ENCODE results near the gene PAPPA2.

PAPPA2 gene

DNA sequence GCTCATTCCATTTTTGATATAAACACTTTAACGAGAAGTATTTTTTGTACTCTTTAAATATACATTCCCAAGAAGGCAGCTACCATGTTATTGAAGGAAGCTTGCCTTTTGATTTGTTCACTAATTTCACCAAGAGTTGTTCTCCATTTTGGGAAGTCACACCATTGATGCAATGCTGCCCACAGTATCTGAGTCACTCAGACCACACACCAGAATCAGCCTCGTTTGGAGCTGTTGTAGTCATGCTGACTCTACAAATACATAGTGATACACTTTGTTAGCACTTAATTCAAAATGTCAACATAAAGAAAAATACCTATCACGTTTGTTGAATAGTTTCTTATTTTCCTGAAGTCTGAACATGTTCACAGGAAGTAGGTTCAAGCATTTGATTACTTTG lies 78.7 kb downstream of the PAPPA2 start:
- H3K27me3 ChIP-seq (replicated peaks; ENCODE audit: control insufficient read depth, insufficient read depth, low read length), result no peaks in the 10 kb centered on the region
- TF ChIP-seq, protein P1, sequence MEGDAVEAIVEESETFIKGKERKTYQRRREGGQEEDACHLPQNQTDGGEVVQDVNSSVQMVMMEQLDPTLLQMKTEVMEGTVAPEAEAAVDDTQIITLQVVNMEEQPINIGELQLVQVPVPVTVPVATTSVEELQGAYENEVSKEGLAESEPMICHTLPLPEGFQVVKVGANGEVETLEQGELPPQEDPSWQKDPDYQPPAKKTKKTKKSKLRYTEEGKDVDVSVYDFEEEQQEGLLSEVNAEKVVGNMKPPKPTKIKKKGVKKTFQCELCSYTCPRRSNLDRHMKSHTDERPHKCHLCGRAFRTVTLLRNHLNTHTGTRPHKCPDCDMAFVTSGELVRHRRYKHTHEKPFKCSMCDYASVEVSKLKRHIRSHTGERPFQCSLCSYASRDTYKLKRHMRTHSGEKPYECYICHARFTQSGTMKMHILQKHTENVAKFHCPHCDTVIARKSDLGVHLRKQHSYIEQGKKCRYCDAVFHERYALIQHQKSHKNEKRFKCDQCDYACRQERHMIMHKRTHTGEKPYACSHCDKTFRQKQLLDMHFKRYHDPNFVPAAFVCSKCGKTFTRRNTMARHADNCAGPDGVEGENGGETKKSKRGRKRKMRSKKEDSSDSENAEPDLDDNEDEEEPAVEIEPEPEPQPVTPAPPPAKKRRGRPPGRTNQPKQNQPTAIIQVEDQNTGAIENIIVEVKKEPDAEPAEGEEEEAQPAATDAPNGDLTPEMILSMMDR (IDR thresholded peaks at IDR 0.05; ENCODE audit: insufficient read depth, low read length, poor library complexity, severe bottlenecking), result no peak
- no peaks in the 10 kb centered on the region for H3K36me3 ChIP-seq (ENCODE audit: control insufficient read depth, insufficient read depth, low read length)
- H3K4me3 ChIP-seq (replicated peaks; ENCODE audit: low read depth, low read length), result no peak overlapping the region
- DNase-seq (ENCODE audit: extremely low read depth, insufficient read length), result no peak

GRCh38 chr1:176542352-176542751 lies 79.4 kb downstream of the PAPPA2 start:
- TF ChIP-seq, protein P1 (IDR thresholded peaks at IDR 0.05; ENCODE audit: insufficient read depth, low read length, poor library complexity, severe bottlenecking), result no peak

DNA sequence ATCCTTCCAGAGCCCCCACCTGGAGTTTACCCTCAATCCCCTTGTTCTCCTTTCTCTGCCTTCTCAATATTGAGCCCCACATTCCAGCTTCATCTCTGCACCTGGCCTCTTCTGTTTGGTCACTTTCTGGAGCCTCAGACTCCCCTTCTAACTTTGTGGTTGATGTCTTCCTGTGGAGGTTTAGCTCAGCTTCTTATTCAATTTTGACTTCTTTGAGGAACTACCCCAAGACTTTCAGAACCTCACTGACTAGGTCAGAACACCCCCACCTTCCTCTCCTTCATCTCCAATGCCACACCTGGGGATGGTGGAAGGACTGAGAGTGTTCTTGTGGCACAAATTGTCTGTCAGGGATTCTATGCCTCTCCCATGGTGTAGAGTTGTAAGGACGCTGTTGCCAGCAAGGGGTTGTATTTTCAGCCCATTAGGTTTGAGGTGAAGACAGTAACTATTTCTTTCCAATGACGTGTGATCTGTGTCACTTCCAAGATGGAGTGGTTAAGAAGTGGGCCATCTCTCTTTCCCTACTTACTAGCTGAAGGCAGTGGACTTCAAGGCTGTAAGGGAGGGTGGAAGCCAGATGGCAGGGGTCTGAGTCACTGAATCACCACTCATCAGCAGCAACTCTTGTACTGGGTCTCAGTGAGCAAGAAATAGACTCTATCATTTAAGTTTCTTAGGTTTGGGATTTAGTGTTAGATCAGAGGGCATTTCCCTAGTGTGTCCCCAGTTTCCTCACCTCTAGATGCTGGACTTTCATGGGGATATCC lies 80.6 kb downstream of the PAPPA2 start:
- Histone ChIP-seq H3K4me3 (replicated peaks; ENCODE audit: low read depth, low read length) (no peak overlapping the region), H3K27me3 (replicated peaks; ENCODE audit: control insufficient read depth, insufficient read depth, low read length) (no peaks in the 10 kb centered on the region), H3K36me3 (ENCODE audit: control insufficient read depth, insufficient read depth, low read length) (no peaks in the 10 kb centered on the region)
- TF ChIP-seq, protein P1 (IDR thresholded peaks at IDR 0.05; ENCODE audit: insufficient read depth, low read length, poor library complexity, severe bottlenecking), result no peak
- no peak for DNase-seq (ENCODE audit: extremely low read depth, insufficient read length)

More at GRCh38 chr1:176542352-176542751, 79.4 kb downstream of the PAPPA2 start:
- Histone ChIP-seq H3K4me3 (replicated peaks; ENCODE audit: low read depth, low read length) (no peak overlapping the region), H3K36me3 (ENCODE audit: control insufficient read depth, insufficient read depth, low read length) (no peaks in the 10 kb centered on the region), H3K27me3 (replicated peaks; ENCODE audit: control insufficient read depth, insufficient read depth, low read length) (no peaks in the 10 kb centered on the region)
- DNase-seq (ENCODE audit: extremely low read depth, insufficient read length), result no peak

GRCh38 chr1:176545034-176545639 lies 82.2 kb downstream of the PAPPA2 start:
- Histone ChIP-seq H3K36me3 (ENCODE audit: control insufficient read depth, insufficient read depth, low read length) (no peaks in the 10 kb centered on the region), H3K27me3 (replicated peaks; ENCODE audit: control insufficient read depth, insufficient read depth, low read length) (no peaks in the 10 kb centered on the region), H3K4me3 (replicated peaks; ENCODE audit: low read depth, low read length) (no peak overlapping the region)
- TF ChIP-seq, protein P1 (IDR thresholded peaks at IDR 0.05; ENCODE audit: insufficient read depth, low read length, poor library complexity, severe bottlenecking), result no peak
- DNase-seq (ENCODE audit: extremely low read depth, insufficient read length), result no peak

DNA sequence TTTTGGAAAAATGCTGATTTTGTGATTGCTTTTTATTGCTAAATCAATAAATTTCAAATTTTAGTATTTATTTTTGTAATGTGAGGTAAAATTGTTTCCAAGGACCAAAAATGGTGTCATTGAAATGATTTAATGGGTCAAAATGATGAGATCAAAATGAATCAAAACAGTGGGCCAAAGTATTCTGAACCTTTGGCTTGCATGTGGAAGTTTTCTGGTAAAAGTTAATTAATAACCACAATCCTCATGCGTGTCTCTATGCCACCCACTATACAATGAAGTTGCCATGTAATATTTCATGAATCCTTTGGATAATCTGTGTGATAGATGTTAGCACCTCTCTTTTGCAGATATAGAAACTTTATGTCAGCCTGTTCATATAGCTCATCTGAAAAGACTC lies 83.8 kb downstream of the PAPPA2 start:
- TF ChIP-seq, protein P1 (IDR thresholded peaks at IDR 0.05; ENCODE audit: insufficient read depth, low read length, poor library complexity, severe bottlenecking), result no peak
- Histone ChIP-seq H3K27me3 (replicated peaks; ENCODE audit: control insufficient read depth, insufficient read depth, low read length) (no peaks in the 10 kb centered on the region), H3K36me3 (ENCODE audit: control insufficient read depth, insufficient read depth, low read length) (no peaks in the 10 kb centered on the region), H3K4me3 (replicated peaks; ENCODE audit: low read depth, low read length) (no peak overlapping the region)
- DNase-seq (ENCODE audit: extremely low read depth, insufficient read length), result no peak

Data from GM06990 (cell line).